Activated T-helper 1 cell treated with Interleukin-2 at 50 U/mL for 16 hours (primary cell): ENCODE results near the gene ZNF177.

ENCODE experiments used
- DNase-seq: peaks from one replicate; pipeline ENCODE4 v3.0.0-alpha.2; 2020; ENCODE audit warnings: low read depth

The ZNF177 gene

DNA sequence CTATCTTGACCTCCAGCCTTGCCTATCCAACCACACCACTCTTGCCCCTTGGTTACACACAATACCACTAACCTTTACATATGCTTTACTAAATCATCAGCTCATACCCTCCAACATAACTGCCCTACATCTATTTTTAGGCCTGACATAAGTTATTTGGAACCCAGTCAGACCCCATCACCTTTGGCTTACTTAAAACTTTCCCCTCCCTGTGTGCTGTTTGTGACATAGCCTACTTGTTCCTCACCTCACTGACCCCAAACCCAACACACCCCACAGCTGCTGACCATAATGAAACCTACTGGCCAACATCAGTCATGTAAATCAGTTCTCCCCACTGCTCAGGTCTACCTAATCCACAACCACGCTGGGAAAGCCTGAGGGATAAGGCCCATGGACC, 67.6 kb downstream of the ZNF177 start:
- DNase-seq: no peak

DNA sequence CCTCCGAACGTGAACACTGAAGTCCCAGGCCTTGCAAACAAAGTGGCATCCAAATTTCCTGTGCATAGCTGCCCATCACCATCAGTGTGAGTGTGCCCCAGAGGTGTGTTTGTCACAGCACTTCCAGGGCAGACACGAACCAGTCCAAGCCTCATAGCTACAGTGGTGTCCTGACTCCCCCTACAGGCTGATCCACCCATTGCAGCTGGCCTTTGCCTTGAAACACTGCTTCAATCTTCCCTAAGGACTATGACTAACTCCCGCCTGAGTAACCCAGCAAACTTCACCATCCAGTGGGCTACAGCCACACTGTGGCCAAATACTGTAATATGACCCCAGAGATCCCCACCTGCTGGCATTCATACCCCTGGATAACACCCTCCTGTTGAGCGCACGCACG, 68.7 kb downstream of the ZNF177 start:
- no peak for DNase-seq
